H1 (cell line): Measurements from ENCODE around the gene NEGR1. TPM values are rescaled to one million over a fixed set of nuclear protein-coding genes. Genes with fewer than 3 reads are reported as not detected.
A peak's percentile ranks its signal among the peaks of the same experiment; 100 is the strongest.

Source experiments
- CTCF ChIA-PET: fragments of 300-600 bp; sonication (Branson Sonifier 250); formaldehyde crosslinking; loops from one replicate; lab custom pipeline; 2021; ENCODE audit not compliant: partially characterized antibody; lab: Charles Lee
- POLR2A ChIA-PET: fragments of 300-600 bp; sonication (Branson Sonifier 250); formaldehyde crosslinking; loops from one replicate; lab custom pipeline; 2021; ENCODE audit warnings: inconsistent platforms; ENCODE audit not compliant: partially characterized antibody; lab: Charles Lee
- DNase-seq, 2 experiments: peaks; one replicate each; pipeline versions ENCODE4 v3.0.0 to v3.0.0-alpha.2; 2010 to 2022; ENCODE audit warnings: low spot score in 2 of 2, low read depth in 1 of 2, mixed read lengths in 1 of 2
- FAIRE-seq: peaks from 2 replicates; lab custom pipeline; 2011; peaks lifted over from hg19 to GRCh38; lab: Jason Lieb, UNC
- H2AFZ ChIP-seq: 2 replicates; pipeline ENCODE4 v1.8.1; 2012; ENCODE audit warnings: low read length, inconsistent platforms
- H2AK5ac ChIP-seq: 2 replicates; pipeline ENCODE4 v1.6.1; 2013; ENCODE audit warnings: low read depth, low read length
- H2BK120ac ChIP-seq: replicated peaks from 2 replicates; pipeline ENCODE3; 2013; ENCODE audit warnings: low read depth, low read length, inconsistent platforms
- H2BK12ac ChIP-seq: 2 replicates; pipeline ENCODE4 v1.6.1; 2013; ENCODE audit warnings: low read depth, low read length
- H2BK15ac ChIP-seq: 2 replicates; pipeline ENCODE4 v1.6.1; 2013; ENCODE audit warnings: low read length
- H2BK20ac ChIP-seq: 2 replicates; pipeline ENCODE4 v1.6.1; 2013; ENCODE audit warnings: low read length
- H2BK5ac ChIP-seq: 2 replicates; pipeline ENCODE4 v1.6.1; 2013; ENCODE audit warnings: low read depth, low read length
- H3K14ac ChIP-seq: 2 replicates; pipeline ENCODE4 v1.6.1; 2013; ENCODE audit warnings: inconsistent platforms; ENCODE audit not compliant: insufficient read length
- H3K18ac ChIP-seq: 2 replicates; pipeline ENCODE4 v1.6.1; 2013; ENCODE audit warnings: low read length; ENCODE audit errors: extremely low read depth
- H3K23ac ChIP-seq: 2 replicates; pipeline ENCODE4 v1.6.1; 2013; ENCODE audit warnings: inconsistent platforms; ENCODE audit not compliant: insufficient read length
- H3K23me2 ChIP-seq: 2 replicates; pipeline ENCODE4 v1.6.1; 2013; ENCODE audit warnings: low read depth, low read length
- H3K27ac ChIP-seq: 2 replicates; pipeline ENCODE4 v1.6.1; 2011; ENCODE audit warnings: low read depth, low read length, inconsistent platforms
- H3K27me3 ChIP-seq, 4 experiments: replicated peaks in 1 of 4; 1 replicate in 1 of 4; 2 replicates in 3 of 4; pipeline versions ENCODE4 v1.6.1 to v1.8.1; 2011 to 2013; ENCODE audit warnings: low read length in 3 of 4, mild to moderate bottlenecking in 3 of 4, inconsistent platforms in 2 of 4, mixed read lengths in 2 of 4, moderate library complexity in 1 of 4; ENCODE audit not compliant: control insufficient read depth in 3 of 4, insufficient read depth in 3 of 4; ENCODE audit errors: extremely low read depth in 1 of 4
- H3K36me3 ChIP-seq, 4 experiments: 2 replicates each; pipeline versions ENCODE4 v1.6.1 to v1.8.1; 2011 to 2013; ENCODE audit warnings: mild to moderate bottlenecking in 4 of 4, low read length in 3 of 4, moderate library complexity in 2 of 4, control low read depth in 1 of 4, inconsistent platforms in 1 of 4; ENCODE audit not compliant: insufficient read depth in 4 of 4, control insufficient read depth in 2 of 4
- H3K4ac ChIP-seq: replicated peaks from 2 replicates; pipeline ENCODE3; 2013; ENCODE audit warnings: low read length, low read depth, mixed read lengths, inconsistent platforms; ENCODE audit not compliant: insufficient read length
- H3K4me1 ChIP-seq, 4 experiments: replicated peaks in 1 of 4; 1 replicate in 1 of 4; 2 replicates in 3 of 4; pipeline versions ENCODE4 v1.6.1 to v1.8.1; 2011 to 2013; ENCODE audit warnings: low read length in 3 of 4, inconsistent platforms in 2 of 4, mixed read lengths in 1 of 4; ENCODE audit not compliant: insufficient read depth in 4 of 4, control insufficient read depth in 3 of 4
- H3K4me2 ChIP-seq, 2 experiments: 2 replicates each; pipeline versions ENCODE4 v1.6.1 to v1.8.1; 2011 to 2013; ENCODE audit warnings: low read depth in 2 of 2, low read length in 2 of 2, control low read depth in 1 of 2, inconsistent platforms in 1 of 2, mild to moderate bottlenecking in 1 of 2; ENCODE audit not compliant: insufficient read depth in 1 of 2
- H3K4me3 ChIP-seq, 4 experiments: fragments of 200-600, 300-600 bp in 1 of 4; sonication (generic), shearing (Covaris generic), sonication (Bioruptor Twin) in 1 of 4; 2 replicates each; pipeline versions ENCODE4 v1.5.1 to v1.8.1; 2011 to 2016; ENCODE audit warnings: low read length in 4 of 4, low read depth in 3 of 4, control low read depth in 2 of 4, inconsistent platforms in 2 of 4, mild to moderate bottlenecking in 2 of 4, mixed read lengths in 1 of 4, moderate library complexity in 1 of 4; ENCODE audit not compliant: insufficient read depth in 2 of 4; ENCODE audit errors: extremely low read depth in 1 of 4
- H3K56ac ChIP-seq: replicated peaks from 2 replicates; pipeline ENCODE3; 2013; ENCODE audit warnings: low read depth, mild to moderate bottlenecking, mixed read lengths, low read length, inconsistent platforms; ENCODE audit not compliant: insufficient read length
- H3K79me1 ChIP-seq: 2 replicates; pipeline ENCODE4 v1.6.1; 2013; ENCODE audit warnings: low read depth, low read length, control low read depth
- H3K79me2 ChIP-seq, 2 experiments: 2 replicates each; pipeline versions ENCODE4 v1.6.1 to v1.8.1; 2012 to 2013; ENCODE audit warnings: low read length in 2 of 2, mild to moderate bottlenecking in 2 of 2, inconsistent platforms in 1 of 2; ENCODE audit not compliant: insufficient read depth in 2 of 2, control insufficient read depth in 1 of 2
- H3K9ac ChIP-seq, 4 experiments: replicated peaks in 1 of 4; 1 replicate in 1 of 4; 2 replicates in 3 of 4; pipeline versions ENCODE4 v1.6.1 to v1.8.1; 2011 to 2013; ENCODE audit warnings: low read depth in 3 of 4, low read length in 3 of 4, control low read depth in 2 of 4, mild to moderate bottlenecking in 2 of 4, moderate library complexity in 2 of 4, inconsistent platforms in 1 of 4; ENCODE audit errors: extremely low read depth in 1 of 4
- H3K9me3 ChIP-seq, 2 experiments: 2 replicates each; pipeline versions ENCODE4 v1.6.1 to v1.8.1; 2012 to 2013; ENCODE audit warnings: mild to moderate bottlenecking in 2 of 2, moderate library complexity in 2 of 2, control low read depth in 1 of 2, inconsistent platforms in 1 of 2, low read depth in 1 of 2, low read length in 1 of 2, mixed read lengths in 1 of 2; ENCODE audit not compliant: insufficient read depth in 2 of 2
- H4K20me1 ChIP-seq, 2 experiments: replicated peaks in 1 of 2; 2 replicates each; pipeline versions ENCODE3 to v1.8.1; 2011 to 2013; ENCODE audit warnings: inconsistent platforms in 2 of 2, low read length in 2 of 2, mild to moderate bottlenecking in 1 of 2; ENCODE audit not compliant: insufficient read depth in 2 of 2, control insufficient read depth in 1 of 2
- H4K5ac ChIP-seq: 2 replicates; pipeline ENCODE4 v1.6.1; 2013; ENCODE audit warnings: low read length, low read depth, mixed read lengths, inconsistent platforms; ENCODE audit not compliant: insufficient read length
- H4K8ac ChIP-seq: 2 replicates; pipeline ENCODE4 v1.8.0; 2013; ENCODE audit warnings: mild to moderate bottlenecking, moderate library complexity, low read length, inconsistent platforms; ENCODE audit not compliant: insufficient read depth; ENCODE audit errors: extremely low read depth
- H4K91ac ChIP-seq: replicated peaks from 2 replicates; pipeline ENCODE3; 2013; ENCODE audit warnings: low read length, mixed read lengths, inconsistent platforms; ENCODE audit not compliant: insufficient read length
- ASH2L ChIP-seq: fragments of 200-600, 300-600 bp; sonication (generic); IDR thresholded peaks from one replicate; pipeline ENCODE4 v1.7.1; 2017; ENCODE audit warnings: low read length
- BACH1 ChIP-seq: IDR thresholded peaks from 2 replicates; pipeline ENCODE4 v1.6.1; 2012; ENCODE audit warnings: low read length, improper control_type of control experiment
- CTCF ChIP-seq, 3 experiments: IDR thresholded peaks; 1 replicate in 2 of 3; 2 replicates in 1 of 3; pipeline versions ENCODE4 v1.5.1 to v1.6.1; 2011; ENCODE audit warnings: low read length in 3 of 3, mild to moderate bottlenecking in 3 of 3, inconsistent platforms in 2 of 3, low read depth in 1 of 3, moderate library complexity in 1 of 3; ENCODE audit not compliant: insufficient read depth in 1 of 3; ENCODE audit errors: control extremely low read depth in 1 of 3
- GTF2F1 ChIP-seq: IDR thresholded peaks from 2 replicates; pipeline ENCODE4 v1.6.1; 2012; ENCODE audit warnings: low read depth, low read length, improper control_type of control experiment, borderline replicate concordance
- HDAC6 ChIP-seq: IDR thresholded peaks from one replicate; pipeline ENCODE4 v1.7.1; 2012; ENCODE audit warnings: low read depth, mild to moderate bottlenecking, inconsistent platforms, low read length, moderate library complexity
- MAFK ChIP-seq: IDR thresholded peaks from 2 replicates; pipeline ENCODE4 v1.6.1; 2012; ENCODE audit warnings: low read depth, mild to moderate bottlenecking, improper control_type of control experiment, low read length
- MAX ChIP-seq: IDR thresholded peaks from 2 replicates; pipeline ENCODE4 v1.6.1; 2012; ENCODE audit warnings: inconsistent platforms
- RAD21 ChIP-seq, 2 experiments: IDR thresholded peaks in 1 of 2; conservative IDR thresholded peaks in 1 of 2; 2 replicates each; pipeline ENCODE4 v1.6.1; 2011; ENCODE audit warnings: low read depth in 2 of 2, low read length in 2 of 2, improper control_type of control experiment in 1 of 2, inconsistent platforms in 1 of 2, mild to moderate bottlenecking in 1 of 2, moderate library complexity in 1 of 2
- RBBP5 ChIP-seq: IDR thresholded peaks from 2 replicates; pipeline ENCODE4 v1.7.1; 2012; ENCODE audit warnings: low read depth, mild to moderate bottlenecking, inconsistent platforms, low read length, moderate library complexity, borderline replicate concordance
- SIX5 ChIP-seq: IDR thresholded peaks from 2 replicates; pipeline ENCODE4 v1.6.1; 2011; ENCODE audit warnings: mild to moderate bottlenecking, low read depth, low read length
- SUZ12 ChIP-seq: fragments of 200-600 bp; sonication (generic); IDR thresholded peaks from 2 replicates; pipeline ENCODE4 v1.6.1; 2012; ENCODE audit warnings: mild to moderate bottlenecking, inconsistent platforms, low read length, moderate library complexity, mixed read lengths
- WGBS, 2 experiments: shearing (Covaris generic) in 1 of 2; methylation state at CpG; one replicate each; pipeline versions ENCODE4 v1.1.6 to v1.1.7; 2013 to 2015; ENCODE audit warnings: low lambda C conversion rate in 2 of 2, mixed read lengths in 2 of 2, inconsistent platforms in 1 of 2, low coverage in 1 of 2, missing lambda C conversion rate in 1 of 2; ENCODE audit not compliant: insufficient replicate concordance in 2 of 2, insufficient coverage in 1 of 2, insufficient read length in 1 of 2; ENCODE audit errors: extremely low coverage in 1 of 2, missing lambda C conversion rate in 1 of 2; 5-methylcytosine and 5-hydroxymethylcytosine counted together
- polyA plus RNA-seq, 7 experiments: library from polyadenylated mRNA; depleted of rRNA in 3 of 7; stranded (reverse) in 5 of 7; unstranded in 2 of 7; fragments of >200 nt in 5 of 7; fragments of 200-250 nt in 2 of 7; gene quantifications; 1 replicate in 5 of 7; 2 replicates in 1 of 7; 4 replicates in 1 of 7; pipeline versions ENCODE4 v1.2.1 to v1.2.3, GENCODE V29; 2011 to 2013; ENCODE audit warnings: missing spikeins in 2 of 7, mixed read lengths in 2 of 7
- total RNA-seq: library from RNA; stranded (reverse); fragmentation: NEBNext Ultra II Directional; extraction: Animal tissue kit (Norgen Biotek cat#: 25700); gene quantifications from 2 replicates; pipeline ENCODE4 v1.2.1, GENCODE V29; 2021

Gene NEGR1
- total and polyA plus RNA-seq, 2 of the 8 experiments (the other 6 are each of a cell fraction or from before 2014, with no cell fraction given): 0.71 to 1.3 TPM

- Histone ChIP-seq H3K4me2 (no peak overlapping the region), H3K36me3 (no peaks in the 10 kb centered on the region), H3K9me3 (no peaks in the 10 kb centered on the region), H3K56ac (no peak overlapping the region), H3K23ac (no peak overlapping the region), H3K79me1 (no peaks in the 10 kb centered on the region), H3K23me2 (no peaks in the 10 kb centered on the region), H3K4me1 (peaks cover 0 to 4% (median 0%) of the 10 kb centered on the region in 4 experiments; a peak in 2 of 7 replicates), H4K5ac (no peak overlapping the region), H2BK5ac (no peak overlapping the region), H2BK20ac (no peak overlapping the region), H3K79me2 (no peaks in the 10 kb centered on the region), H2AK5ac (no peak overlapping the region), H2BK15ac (no peak overlapping the region), H3K14ac (no peak overlapping the region), H2AFZ (peak overlapping the region; percentile 4; the same call in 1 of the 2 replicates), H4K20me1 (no peaks in the 10 kb centered on the region), H2BK120ac (no peak overlapping the region), H4K8ac (no peak overlapping the region), H3K18ac (no peak overlapping the region), H3K4me3 (no peak overlapping the region), H3K4ac (no peak overlapping the region), H3K9ac (no peak overlapping the region), H2BK12ac (no peak overlapping the region), H4K91ac (no peak overlapping the region), H3K27me3 (no peaks in the 10 kb centered on the region), H3K27ac (no peak overlapping the region)
- 82% methylated on average over 3 of the region's 3 CpGs; no CpG with 5 or more reads in 1 of the 2 experiments for WGBS, 2 experiments
- no peak for DNase-seq
- ChIA-PET CTCF (interaction anchor here (0.7 to 1.3 kb wide), 2 partner anchors 9 to 12 kb away, joined by 3 read pairs; no protein-coding TSS in a partner anchor), POLR2A (no interaction called here)
- no peak for FAIRE-seq
- no peak for TF ChIP-seq MAX
- no peak for TF ChIP-seq CTCF (IDR thresholded peaks at IDR 0.05; ENCODE audit: control extremely low read depth in 1 of 3, insufficient read depth in 1 of 3, low read depth in 1 of 3, low read length in 3 of 3)
- TF ChIP-seq BACH1: no peak
- TF ChIP-seq GTF2F1: no peak
- TF ChIP-seq HDAC6: no peak
- no peak for TF ChIP-seq SIX5
- no peak for TF ChIP-seq MAFK
- no peak for TF ChIP-seq SUZ12
- no peak for TF ChIP-seq RBBP5
- no peak for TF ChIP-seq ASH2L
- no peak for TF ChIP-seq RAD21 (IDR thresholded peaks at IDR 0.05 in 1 of 2, conservative IDR thresholded peaks at IDR 0.05 in 1 of 2; ENCODE audit: low read depth in 2 of 2, low read length in 2 of 2)
These were observed 614.3 kb downstream of the NEGR1 start for GRCh38 chr1:71668065-71668464.
